ENCODE data around the gene CREB1.

Gene CREB1

GRCh38 chr2:207558079-207558491 lies 28.3 kb downstream of the CREB1 start:
- CTCF ChIA-PET, result interaction anchor here (0.6 kb wide), 1 partner anchor 78 kb away, joined by 3 read pairs; no protein-coding TSS in a partner anchor
- peaks cover 12 to 43% of the 10 kb centered on the region in 2 experiments for H3K36me3 ChIP-seq (ENCODE audit: control insufficient read depth in 2 of 2, insufficient read depth in 1 of 2, low read length in 2 of 2)

GRCh38 chr2:207561386-207562080 lies 31.8 kb downstream of the CREB1 start:
- H3K36me3 ChIP-seq (ENCODE audit: control insufficient read depth in 2 of 2, insufficient read depth in 1 of 2, low read length in 2 of 2), result peaks cover 18 to 46% of the 10 kb centered on the region in 2 experiments
- H3K4me1 ChIP-seq (ENCODE audit: control insufficient read depth, insufficient read depth, low read length), result no peaks in the 10 kb centered on the region
- H3K4me3 ChIP-seq (ENCODE audit: low read depth, low read length), result no peak overlapping the region
- H3K27ac ChIP-seq (ENCODE audit: extremely low read depth, low read depth, low read length), result no peak overlapping the region
- POLR2A ChIA-PET, result no interaction called here
- H3K9me3 ChIP-seq (ENCODE audit: control insufficient read depth, insufficient read depth, low read depth, low read length), result no peaks in the 10 kb centered on the region
- CTCF ChIA-PET, result no interaction called here
- TF ChIP-seq ZNF157 (tag by site-specific recombination; IDR thresholded peaks at IDR 0.05) (no peak), KLF16 (tag by site-specific recombination; IDR thresholded peaks at IDR 0.05) (no peak), ZNF133 (tag by site-specific recombination; IDR thresholded peaks at IDR 0.05) (no peak), GLI4 (tag by site-specific recombination; IDR thresholded peaks at IDR 0.05) (no peak), ZNF121 (tag by site-specific recombination; IDR thresholded peaks at IDR 0.05) (no peak), ZNF510 (tag by site-specific recombination; IDR thresholded peaks at IDR 0.05; ENCODE audit: insufficient replicate concordance) (no peak), EGR2 (tag by site-specific recombination; IDR thresholded peaks at IDR 0.05; ENCODE audit: low read depth) (no peak)
- TF ChIP-seq, protein P1, sequence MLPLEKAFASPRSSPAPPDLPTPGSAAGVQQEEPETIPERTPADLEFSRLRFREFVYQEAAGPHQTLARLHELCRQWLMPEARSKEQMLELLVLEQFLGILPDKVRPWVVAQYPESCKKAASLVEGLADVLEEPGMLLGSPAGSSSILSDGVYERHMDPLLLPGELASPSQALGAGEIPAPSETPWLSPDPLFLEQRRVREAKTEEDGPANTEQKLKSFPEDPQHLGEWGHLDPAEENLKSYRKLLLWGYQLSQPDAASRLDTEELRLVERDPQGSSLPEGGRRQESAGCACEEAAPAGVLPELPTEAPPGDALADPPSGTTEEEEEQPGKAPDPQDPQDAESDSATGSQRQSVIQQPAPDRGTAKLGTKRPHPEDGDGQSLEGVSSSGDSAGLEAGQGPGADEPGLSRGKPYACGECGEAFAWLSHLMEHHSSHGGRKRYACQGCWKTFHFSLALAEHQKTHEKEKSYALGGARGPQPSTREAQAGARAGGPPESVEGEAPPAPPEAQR (tag by site-specific recombination; IDR thresholded peaks at IDR 0.05), result no peak

More at GRCh38 chr2:207558079-207558491, 28.3 kb downstream of the CREB1 start:
- H3K4me1 ChIP-seq (ENCODE audit: control insufficient read depth, insufficient read depth, low read length), result no peaks in the 10 kb centered on the region
- TF ChIP-seq ZNF394 (tag by site-specific recombination; IDR thresholded peaks at IDR 0.05; ENCODE audit: borderline replicate concordance), result no peak
- 0 out of 2 replicates have a peak, but pooled peaks have one; percentile 9 for TF ChIP-seq PRDM6 (tag by site-specific recombination; IDR thresholded peaks at IDR 0.05)
- TF ChIP-seq ZBTB17 (tag by site-specific recombination; IDR thresholded peaks at IDR 0.05), result peak; percentile 21; the same call in 1 of the 2 replicates
- no peak for TF ChIP-seq PRDM2 (tag by site-specific recombination; IDR thresholded peaks at IDR 0.05; ENCODE audit: borderline replicate concordance)
- no peak for TF ChIP-seq GFI1B (tag by site-specific recombination; IDR thresholded peaks at IDR 0.05)
- 0 out of 2 replicates have a peak, but pooled peaks have one; percentile 7 for TF ChIP-seq FEZF1 (tag by site-specific recombination; IDR thresholded peaks at IDR 0.05)
- no peak for TF ChIP-seq ZNF426 (tag by site-specific recombination; IDR thresholded peaks at IDR 0.05)
- POLR2A ChIA-PET, result no interaction called here
- no peak overlapping the region for H3K4me3 ChIP-seq (ENCODE audit: low read depth, low read length)
- no peaks in the 10 kb centered on the region for H3K9me3 ChIP-seq (ENCODE audit: control insufficient read depth, insufficient read depth, low read depth, low read length)
- H3K27ac ChIP-seq (ENCODE audit: extremely low read depth, low read depth, low read length), result no peak overlapping the region

All from HEK293 (cell line).